AG04450 (cell line): ENCODE measurements around the gene ZBTB39. TPM values are rescaled to one million over a fixed set of nuclear protein-coding genes. Genes with fewer than 3 reads are reported as not detected.

ENCODE experiments used
- CTCF ChIA-PET: fragments of 300-600, 350-600 bp; formaldehyde crosslinking; extraction: SDS; loops from one replicate; lab custom pipeline; 2022; ENCODE audit warnings: antibody characterized with exemption, inconsistent platforms; lab: Charles Lee
- POLR2A ChIA-PET: fragments of 350-600 bp; formaldehyde crosslinking; extraction: SDS; loops from one replicate; lab custom pipeline; 2021; ENCODE audit warnings: antibody characterized with exemption, inconsistent platforms; lab: Yijun Ruan, JAX
- DNase-seq: peaks from one replicate; pipeline ENCODE4 v3.0.0-alpha.2; 2011; ENCODE audit warnings: low read depth, low spot score
- H3K27ac ChIP-seq: one replicate; pipeline ENCODE4 v1.5.1; 2012; ENCODE audit warnings: low read depth, low read length, control low read depth
- H3K27me3 ChIP-seq: one replicate; pipeline ENCODE4 v1.6.0; 2012; ENCODE audit warnings: low read length; ENCODE audit not compliant: control insufficient read depth, insufficient read depth
- H3K4me3 ChIP-seq: 2 replicates; pipeline ENCODE4 v1.5.1; 2011; ENCODE audit warnings: mild to moderate bottlenecking, low read depth, low read length, control low read depth
- H3K9me3 ChIP-seq: 2 replicates; pipeline ENCODE4 v1.5.1; 2012; ENCODE audit warnings: low read length; ENCODE audit not compliant: control insufficient read depth, insufficient read depth
- polyA plus RNA-seq: library from polyadenylated mRNA; depleted of rRNA; stranded (reverse); fragments of >200 nt; gene quantifications from 2 replicates; pipeline ENCODE4 v1.2.3, GENCODE V29; 2011
- TF ChIP-seq, protein P1 (sequence below): IDR thresholded peaks from 2 replicates; pipeline ENCODE4 v1.5.1; 2011; ENCODE audit warnings: low read depth, low read length, control low read depth, inconsistent platforms

The ZBTB39 gene
- polyA plus RNA-seq, 1 experiment, result 6.4 TPM

DNA sequence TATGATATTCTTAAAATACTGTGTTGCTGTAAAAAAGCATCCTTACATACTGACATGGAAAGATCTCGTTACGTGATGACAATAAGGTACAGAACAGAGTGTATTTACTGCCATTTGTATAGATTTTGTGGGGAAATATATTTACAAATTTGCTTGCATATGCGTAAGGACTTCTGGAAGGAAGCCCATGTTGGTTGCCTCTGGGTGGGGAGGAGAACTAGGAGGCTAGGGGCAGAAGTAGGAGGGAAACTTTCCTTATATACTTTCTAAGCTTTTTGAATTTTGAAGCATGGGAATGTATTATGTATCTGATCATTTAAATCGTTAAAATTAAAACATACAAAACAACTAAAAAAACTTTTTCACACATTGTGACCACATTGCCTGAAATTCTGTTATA, 33.9 kb upstream of the ZBTB39 start:
- Histone ChIP-seq H3K4me3 (no peak overlapping the region), H3K27me3 (peaks cover 32% of the 10 kb centered on the region), H3K9me3 (no peaks in the 10 kb centered on the region), H3K27ac (no peak overlapping the region)
- POLR2A ChIA-PET, result no interaction called here
- CTCF ChIA-PET, result interaction anchor here (0.6 kb wide), 1 partner anchor 283 kb away, joined by 6 read pairs; no protein-coding TSS in a partner anchor
- DNase-seq, result no peak
- TF ChIP-seq, protein P1, sequence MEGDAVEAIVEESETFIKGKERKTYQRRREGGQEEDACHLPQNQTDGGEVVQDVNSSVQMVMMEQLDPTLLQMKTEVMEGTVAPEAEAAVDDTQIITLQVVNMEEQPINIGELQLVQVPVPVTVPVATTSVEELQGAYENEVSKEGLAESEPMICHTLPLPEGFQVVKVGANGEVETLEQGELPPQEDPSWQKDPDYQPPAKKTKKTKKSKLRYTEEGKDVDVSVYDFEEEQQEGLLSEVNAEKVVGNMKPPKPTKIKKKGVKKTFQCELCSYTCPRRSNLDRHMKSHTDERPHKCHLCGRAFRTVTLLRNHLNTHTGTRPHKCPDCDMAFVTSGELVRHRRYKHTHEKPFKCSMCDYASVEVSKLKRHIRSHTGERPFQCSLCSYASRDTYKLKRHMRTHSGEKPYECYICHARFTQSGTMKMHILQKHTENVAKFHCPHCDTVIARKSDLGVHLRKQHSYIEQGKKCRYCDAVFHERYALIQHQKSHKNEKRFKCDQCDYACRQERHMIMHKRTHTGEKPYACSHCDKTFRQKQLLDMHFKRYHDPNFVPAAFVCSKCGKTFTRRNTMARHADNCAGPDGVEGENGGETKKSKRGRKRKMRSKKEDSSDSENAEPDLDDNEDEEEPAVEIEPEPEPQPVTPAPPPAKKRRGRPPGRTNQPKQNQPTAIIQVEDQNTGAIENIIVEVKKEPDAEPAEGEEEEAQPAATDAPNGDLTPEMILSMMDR, result no peak

DNA sequence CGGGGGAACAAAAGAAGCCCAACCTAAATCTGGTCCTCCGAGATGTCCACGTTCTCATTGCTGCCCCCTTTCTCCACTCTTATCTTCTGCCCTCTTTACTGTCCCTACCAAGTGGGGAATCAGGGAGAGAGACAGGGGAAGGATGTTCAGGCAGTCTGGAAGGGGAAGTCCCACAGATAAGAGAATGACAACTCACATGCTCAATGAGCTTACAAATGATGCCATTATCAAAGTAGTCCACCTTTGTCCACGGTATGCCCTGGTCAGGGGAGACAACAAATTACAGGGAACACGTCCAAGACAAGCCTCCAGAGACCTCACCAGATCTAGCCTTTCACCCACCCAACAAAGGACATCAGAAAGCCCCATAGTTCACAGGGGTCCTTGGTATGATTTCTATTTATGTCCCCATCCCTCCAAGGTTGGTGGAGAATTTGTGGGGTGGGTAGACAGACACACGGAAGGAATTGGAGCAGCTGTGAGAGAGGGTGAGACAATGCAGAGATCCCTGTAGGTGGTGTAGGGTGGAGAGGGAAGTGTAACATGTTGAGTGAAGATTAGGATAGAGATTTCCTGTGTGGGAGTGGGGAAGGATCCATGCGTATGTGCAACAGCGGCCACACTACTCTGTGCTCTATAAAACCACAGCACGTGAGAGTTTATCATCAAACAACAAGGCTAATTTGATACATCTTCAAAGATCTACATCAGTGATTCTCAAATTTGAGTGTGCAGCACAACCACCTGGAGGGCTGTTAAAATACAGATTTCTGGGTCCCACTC, 32.9 kb upstream of the ZBTB39 start:
- Histone ChIP-seq H3K27me3 (peaks cover 30% of the 10 kb centered on the region), H3K4me3 (no peak overlapping the region), H3K9me3 (no peaks in the 10 kb centered on the region), H3K27ac (no peak overlapping the region)
- ChIA-PET CTCF (interaction anchor here (0.9 kb wide), 1 partner anchor 21 kb away, joined by 3 read pairs; no protein-coding TSS in a partner anchor), POLR2A (no interaction called here)
- TF ChIP-seq, protein P1, result no peak
- DNase-seq, result no peak

DNA sequence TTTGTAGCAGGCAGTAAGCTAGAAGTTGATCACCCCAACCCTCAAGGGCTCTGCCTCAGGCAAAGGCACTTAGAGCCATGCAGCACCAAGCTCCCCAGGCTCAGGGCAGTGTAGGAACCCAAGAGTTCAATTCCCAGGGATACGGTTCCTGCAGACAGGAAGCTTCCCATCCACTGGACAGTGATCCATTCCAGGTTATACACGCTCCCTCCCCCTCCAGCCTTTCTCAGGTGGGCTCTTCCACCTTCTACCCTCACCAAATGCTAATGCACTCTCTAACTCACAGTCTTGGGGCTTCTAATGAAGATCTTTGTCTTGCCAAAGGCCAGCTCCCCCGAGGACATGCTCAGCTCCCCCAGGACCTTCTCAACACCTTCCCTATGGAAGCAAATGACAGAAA, 30.9 kb upstream of the ZBTB39 start:
- H3K4me3 ChIP-seq, result no peak overlapping the region
- no peaks in the 10 kb centered on the region for H3K9me3 ChIP-seq
- POLR2A ChIA-PET, result interaction anchor here (0.5 kb wide), 1 partner anchor 98 kb away, joined by 7 read pairs; no protein-coding TSS in a partner anchor
- TF ChIP-seq, protein P1, result no peak
- no peak for DNase-seq
- CTCF ChIA-PET, result interaction anchor here (1.1 kb wide), 1 partner anchor 23 kb away, joined by 5 read pairs; no protein-coding TSS in a partner anchor
- no peak overlapping the region for H3K27ac ChIP-seq
- peaks cover 30% of the 10 kb centered on the region for H3K27me3 ChIP-seq

DNA sequence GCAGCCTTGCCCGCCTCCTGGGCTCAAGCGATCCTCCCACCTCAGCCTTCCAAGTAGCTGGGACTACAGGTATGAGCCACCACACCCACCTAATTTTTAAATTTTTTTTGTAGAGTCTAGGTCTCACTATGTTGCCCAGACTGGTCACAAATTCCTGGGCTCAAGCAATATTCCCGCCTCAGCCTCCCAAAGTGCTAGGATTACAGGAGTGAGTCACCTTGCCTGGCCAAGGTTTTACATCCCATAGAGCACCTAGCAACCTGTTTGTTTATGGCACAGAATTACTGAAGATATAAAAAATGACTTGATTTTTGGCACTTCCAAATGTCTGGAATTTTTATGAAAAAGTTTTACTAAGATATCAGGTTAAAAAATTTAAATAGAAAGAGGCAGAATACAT, 27.1 kb upstream of the ZBTB39 start:
- TF ChIP-seq, protein P1, result no peak
- no peak overlapping the region for H3K27ac ChIP-seq
- peaks cover 37% of the 10 kb centered on the region for H3K27me3 ChIP-seq
- no peaks in the 10 kb centered on the region for H3K9me3 ChIP-seq
- no peak overlapping the region for H3K4me3 ChIP-seq
- POLR2A ChIA-PET, result interaction anchor here (0.6 kb wide), 1 partner anchor 217 kb away, joined by 3 read pairs; no protein-coding TSS in a partner anchor
- CTCF ChIA-PET, result no interaction called here
- DNase-seq, result no peak

DNA sequence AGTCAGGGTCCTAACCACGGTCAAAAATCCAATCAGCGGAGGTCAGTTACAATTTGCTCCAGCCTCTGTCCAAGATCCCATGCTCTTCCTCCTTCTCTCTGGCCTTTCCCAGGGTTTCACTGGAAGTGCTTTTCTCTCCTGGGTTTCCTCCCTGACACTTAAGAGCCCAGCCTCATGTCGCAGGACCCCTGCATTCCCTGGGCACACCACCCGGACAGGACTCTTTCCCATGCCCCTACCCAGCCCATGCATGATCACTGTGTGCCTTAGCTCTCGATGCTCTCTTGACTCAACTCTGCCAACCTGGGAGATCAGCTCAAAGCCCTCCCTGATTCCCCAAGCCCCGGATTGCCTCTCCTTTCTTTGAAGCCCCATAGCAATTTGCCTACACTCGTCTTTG, 25.4 kb upstream of the ZBTB39 start:
- DNase-seq, result no peak
- Histone ChIP-seq H3K4me3 (no peak overlapping the region), H3K27ac (no peak overlapping the region), H3K27me3 (peaks cover 47% of the 10 kb centered on the region), H3K9me3 (no peaks in the 10 kb centered on the region)
- ChIA-PET POLR2A (no interaction called here), CTCF (interaction anchor here (0.6 to 1.7 kb wide), 2 partner anchors 29 to 31 kb away, joined by 3 to 7 read pairs; no protein-coding TSS in a partner anchor)
- TF ChIP-seq, protein P1, result no peak
